GM21381 (cell line): Measurements from ENCODE around the gene CD74.

Experiments used
- ATAC-seq: cut with Tn5 transposase; IDR thresholded peaks from one replicate; pipeline ENCODE4 v1.9.1; 2021; ENCODE audit warnings: mild to moderate bottlenecking, moderate library complexity; ENCODE audit not compliant: unreplicated experiment

CD74 gene

GRCh38 chr5:150368526-150368925, 44.2 kb downstream of the CD74 start:
- no peak for ATAC-seq

- no peak for ATAC-seq
Observed at GRCh38 chr5:150364004-150364403, 48.7 kb downstream of the CD74 start.

GRCh38 chr5:150363185-150363584, 49.5 kb downstream of the CD74 start:
- ATAC-seq: no peak

- ATAC-seq: no peak
Observed at GRCh38 chr5:150361301-150361700, 51.4 kb downstream of the CD74 start.

- ATAC-seq: no peak
Observed at GRCh38 chr5:150358261-150359095, 54.2 kb downstream of the CD74 start.

GRCh38 chr5:150357326-150358260, 55.1 kb downstream of the CD74 start, which contains the start of gene TCOF1:
Gene TCOF1 (plus strand): TSS chr5:150357697. CDS start chr5:150357747, 50 bp downstream.
- peak; percentile 92 for ATAC-seq

GRCh38 chr5:150356575-150357294, 56.0 kb downstream of the CD74 start:
- ATAC-seq: no peak

- no peak for ATAC-seq
Observed at GRCh38 chr5:150355791-150356190, 56.9 kb downstream of the CD74 start.

- ATAC-seq: no peak
Observed at GRCh38 chr5:150353032-150353675, 59.6 kb downstream of the CD74 start.

- no peak for ATAC-seq
Observed at GRCh38 chr5:150352244-150353031, 60.3 kb downstream of the CD74 start.
